IMR-90 (cell line): ENCODE results near the gene SRPK2. TPM values are rescaled to one million over a fixed set of nuclear protein-coding genes. Genes with fewer than 3 reads are reported as not detected.

Source experiments
- ATAC-seq: fragments of 200-7000 bp; cut with Tn5 transposase; 2 replicates; pipeline ENCODE4 v1.9.1; 2020; ENCODE audit warnings: low read depth, mild to moderate bottlenecking, moderate library complexity
- BruUV-seq: library from RNA; stranded (reverse); fragments of 400-500 nt; replicated peaks from 2 replicates; lab custom pipeline; 2021; lab: Mats Ljungman, UMichigan
- CTCF ChIA-PET: fragments of 300-600 bp; formaldehyde crosslinking; extraction: SDS; loops from one replicate; lab custom pipeline; 2021; ENCODE audit warnings: antibody characterized with exemption; lab: Yijun Ruan, JAX
- POLR2A ChIA-PET: fragments of 300-600 bp; sonication (Branson Sonifier 250); formaldehyde crosslinking; loops from one replicate; lab custom pipeline; 2022; ENCODE audit warnings: antibody characterized with exemption; ENCODE audit not compliant: unreplicated experiment; lab: Charles Lee
- DNase-seq: peaks from one replicate; pipeline ENCODE4 v3.0.0; 2013
- H2AFZ ChIP-seq: replicated peaks from 2 replicates; pipeline ENCODE3; 2013; ENCODE audit warnings: low read length, mild to moderate bottlenecking; ENCODE audit not compliant: poor library complexity
- H2AK5ac ChIP-seq: 2 replicates; pipeline ENCODE4 v1.6.1; 2013; ENCODE audit warnings: low read depth, low read length, inconsistent platforms
- H2AK9ac ChIP-seq: replicated peaks from 2 replicates; pipeline ENCODE3; 2013; ENCODE audit warnings: mild to moderate bottlenecking, low read depth, low read length, moderate library complexity; ENCODE audit not compliant: poor library complexity
- H2BK120ac ChIP-seq: 2 replicates; pipeline ENCODE4 v1.6.1; 2013; ENCODE audit warnings: low read depth, low read length, inconsistent platforms
- H2BK15ac ChIP-seq: 3 replicates; pipeline ENCODE4 v1.6.1; 2013; ENCODE audit warnings: low read depth, low read length, inconsistent platforms
- H2BK20ac ChIP-seq: 2 replicates; pipeline ENCODE4 v1.6.1; 2013; ENCODE audit warnings: low read depth, mild to moderate bottlenecking, inconsistent platforms, low read length, moderate library complexity
- H2BK5ac ChIP-seq: 2 replicates; pipeline ENCODE4 v1.6.1; 2013; ENCODE audit warnings: mild to moderate bottlenecking, low read depth, low read length, inconsistent platforms; ENCODE audit not compliant: poor library complexity, severe bottlenecking
- H3K14ac ChIP-seq: replicated peaks from 2 replicates; pipeline ENCODE4 v1.6.1; 2013; ENCODE audit warnings: low read depth, low read length, inconsistent platforms
- H3K18ac ChIP-seq: 2 replicates; pipeline ENCODE4 v1.6.1; 2013; ENCODE audit warnings: low read depth, low read length, control low read depth
- H3K23ac ChIP-seq: 2 replicates; pipeline ENCODE4 v1.6.1; 2013; ENCODE audit warnings: low read depth, low read length, inconsistent platforms
- H3K27ac ChIP-seq: 2 replicates; pipeline ENCODE4 v1.5.1; 2013; ENCODE audit warnings: mild to moderate bottlenecking, control low read depth, low read length; ENCODE audit not compliant: insufficient read depth
- H3K27me3 ChIP-seq: 2 replicates; pipeline ENCODE4 v1.6.1; 2013; ENCODE audit warnings: low read length; ENCODE audit not compliant: control insufficient read depth, insufficient read depth
- H3K36me3 ChIP-seq: 2 replicates; pipeline ENCODE4 v1.6.1; 2013; ENCODE audit warnings: low read length, mixed read lengths; ENCODE audit not compliant: control insufficient read depth, insufficient read depth
- H3K4ac ChIP-seq: 2 replicates; pipeline ENCODE4 v1.6.1; 2013; ENCODE audit warnings: low read depth, low read length, inconsistent platforms
- H3K4me1 ChIP-seq: 2 replicates; pipeline ENCODE4 v1.6.1; 2013; ENCODE audit warnings: low read length, mixed read lengths; ENCODE audit not compliant: control insufficient read depth, insufficient read depth
- H3K4me2 ChIP-seq: 2 replicates; pipeline ENCODE4 v1.6.1; 2013; ENCODE audit warnings: low read depth, mild to moderate bottlenecking, control low read depth, low read length, moderate library complexity
- H3K4me3 ChIP-seq: 2 replicates; pipeline ENCODE4 v1.5.1; 2013; ENCODE audit warnings: low read depth, mild to moderate bottlenecking, control low read depth, low read length, moderate library complexity; ENCODE audit not compliant: insufficient read depth
- H3K56ac ChIP-seq: 2 replicates; pipeline ENCODE4 v1.6.1; 2013; ENCODE audit warnings: low read length, inconsistent platforms; ENCODE audit not compliant: insufficient read depth; ENCODE audit errors: extremely low read depth
- H3K79me1 ChIP-seq, 2 experiments: 2 replicates each; pipeline ENCODE4 v1.6.1; 2013; ENCODE audit warnings: low read length in 2 of 2, inconsistent platforms in 1 of 2, low read depth in 1 of 2
- H3K9ac ChIP-seq: 2 replicates; pipeline ENCODE4 v1.6.1; 2013; ENCODE audit warnings: low read depth, low read length, control low read depth
- H3K9me1 ChIP-seq: 2 replicates; pipeline ENCODE4 v1.6.1; 2013; ENCODE audit warnings: low read length, inconsistent platforms; ENCODE audit not compliant: insufficient read depth
- H3K9me3 ChIP-seq: 2 replicates; pipeline ENCODE4 v1.6.1; 2013; ENCODE audit warnings: low read length; ENCODE audit not compliant: control insufficient read depth, insufficient read depth
- H4K20me1 ChIP-seq: 2 replicates; pipeline ENCODE4 v1.6.1; 2013; ENCODE audit warnings: low read length, inconsistent platforms; ENCODE audit not compliant: insufficient read depth
- H4K5ac ChIP-seq: 2 replicates; pipeline ENCODE4 v1.6.1; 2013; ENCODE audit warnings: mild to moderate bottlenecking, low read depth, low read length, control low read depth
- H4K8ac ChIP-seq, 2 experiments: 2 replicates each; pipeline ENCODE4 v1.6.1; 2013; ENCODE audit warnings: low read depth in 2 of 2, low read length in 2 of 2, control low read depth in 1 of 2, inconsistent platforms in 1 of 2
- H4K91ac ChIP-seq: 2 replicates; pipeline ENCODE4 v1.6.1; 2013; ENCODE audit warnings: low read depth, low read length, inconsistent platforms; ENCODE audit not compliant: insufficient read depth
- BHLHE40 ChIP-seq: fragments of 150-350 bp; IDR thresholded peaks from 2 replicates; pipeline ENCODE4 v1.6.1; 2016; ENCODE audit warnings: mild to moderate bottlenecking, low read depth, low read length
- CEBPB ChIP-seq: IDR thresholded peaks from 2 replicates; pipeline ENCODE4 v1.6.1; 2012; ENCODE audit warnings: low read depth, low read length, improper control_type of control experiment
- CHD1 ChIP-seq: IDR thresholded peaks from 2 replicates; pipeline ENCODE4 v1.6.1; 2012; ENCODE audit warnings: low read depth, low read length, improper control_type of control experiment
- CTCF ChIP-seq: conservative IDR thresholded peaks from 2 replicates; pipeline ENCODE4 v1.5.1; 2012; ENCODE audit warnings: mild to moderate bottlenecking, low read depth, low read length, improper control_type of control experiment
- MAFK ChIP-seq: IDR thresholded peaks from 2 replicates; pipeline ENCODE4 v1.6.1; 2012; ENCODE audit warnings: low read depth, low read length, improper control_type of control experiment
- MAZ ChIP-seq: IDR thresholded peaks from 2 replicates; pipeline ENCODE4 v1.6.1; 2012; ENCODE audit warnings: low read depth, mild to moderate bottlenecking, low read length, improper control_type of control experiment, moderate library complexity, borderline replicate concordance
- MXI1 ChIP-seq: IDR thresholded peaks from 2 replicates; pipeline ENCODE4 v1.6.1; 2012; ENCODE audit warnings: low read depth, mild to moderate bottlenecking, low read length, moderate library complexity, borderline replicate concordance
- NFE2L2 ChIP-seq: fragments of 150-350 bp; IDR thresholded peaks from 2 replicates; pipeline ENCODE4 v1.6.1; 2016; ENCODE audit warnings: low read depth, mild to moderate bottlenecking, low read length
- POLR2A ChIP-seq: IDR thresholded peaks from 2 replicates; pipeline ENCODE4 v1.6.1; 2012; ENCODE audit warnings: mild to moderate bottlenecking, low read depth, low read length
- RAD21 ChIP-seq: IDR thresholded peaks from 2 replicates; pipeline ENCODE4 v1.6.1; 2012; ENCODE audit warnings: low read length, improper control_type of control experiment
- RCOR1 ChIP-seq: IDR thresholded peaks from 2 replicates; pipeline ENCODE4 v1.6.1; 2012; ENCODE audit warnings: mild to moderate bottlenecking, low read length, improper control_type of control experiment; ENCODE audit not compliant: insufficient replicate concordance
- RFX5 ChIP-seq: IDR thresholded peaks from 2 replicates; pipeline ENCODE4 v1.8.0; 2012; ENCODE audit warnings: low read depth, mild to moderate bottlenecking, low read length, moderate library complexity
- SMC3 ChIP-seq: fragments of 150-350 bp; IDR thresholded peaks from 2 replicates; pipeline ENCODE4 v1.6.1; 2016; ENCODE audit warnings: low read depth, mild to moderate bottlenecking, antibody characterized with exemption, low read length, moderate library complexity
- USF2 ChIP-seq: fragments of 150-350 bp; IDR thresholded peaks from 2 replicates; pipeline ENCODE4 v1.6.1; 2017; ENCODE audit warnings: mild to moderate bottlenecking, antibody characterized with exemption, low read length, low read depth
- dilution Hi-C: fragments of 300-500 bp; cut with HindIII; formaldehyde crosslinking; loops from one replicate; pipeline ENCODE4 v1.14.3; 2018; ENCODE audit warnings: low sequenced_read_pairs; ENCODE audit not compliant: unreplicated experiment
- in situ Hi-C: fragments of 300-500 bp; cut with MboI; formaldehyde crosslinking; loops from 3 replicates; pipeline ENCODE4 v1.14.3; 2019; ENCODE audit warnings: low sequenced_read_pairs, inconsistent platforms, mixed read lengths
- intact Hi-C: fragments of 100-400 bp; cut with micrococcal nuclease; formaldehyde crosslinking; loops from 2 replicates; pipeline ENCODE4 v1.10.0; 2022
- polyA plus RNA-seq, 3 experiments: library from polyadenylated mRNA; depleted of rRNA; stranded (reverse); fragments of >200 nt; gene quantifications; 2 replicates each; pipeline ENCODE4 v1.2.3, GENCODE V29; 2012; ENCODE audit warnings: low replicate concordance in 1 of 3
- total RNA-seq: library from RNA; depleted of rRNA; stranded (reverse); fragments of >200 nt; gene quantifications from 2 replicates; pipeline ENCODE4 v1.2.3, GENCODE V29; 2012

Gene SRPK2
- total and polyA plus RNA-seq, 2 of the 4 experiments (the other 2 are of a cell fraction) = 13.2 to 33.0 TPM

GRCh38 chr7:105139381-105139780, 249.3 kb downstream of the SRPK2 start:
- Histone ChIP-seq H3K4me2 (no peak overlapping the region), H2AK9ac (no peak overlapping the region), H3K4ac (no peak overlapping the region), H3K4me1 (peaks cover 6% of the 10 kb centered on the region), H4K8ac (no peak overlapping the region), H3K23ac (no peak overlapping the region), H3K36me3 (peaks cover 18% of the 10 kb centered on the region), H3K27me3 (no peaks in the 10 kb centered on the region), H3K9me3 (no peaks in the 10 kb centered on the region), H3K79me1 (peaks cover 17 to 61% of the 10 kb centered on the region in 2 experiments), H3K9ac (no peak overlapping the region), H3K56ac (no peak overlapping the region), H3K9me1 (peaks cover 12% of the 10 kb centered on the region), H4K20me1 (peaks cover 18% of the 10 kb centered on the region; the same call in 1 of the 2 replicates), H2BK15ac (no peak overlapping the region), H4K91ac (no peak overlapping the region), H3K18ac (no peak overlapping the region), H2AFZ (no peak overlapping the region), H3K14ac (no peak overlapping the region), H2BK5ac (no peak overlapping the region), H3K27ac (no peak overlapping the region), H2AK5ac (no peak overlapping the region), H2BK120ac (no peak overlapping the region), H3K4me3 (no peak overlapping the region), H4K5ac (no peak overlapping the region), H2BK20ac (no peak overlapping the region)
- intact Hi-C loops = no loop called here
- TF ChIP-seq RCOR1 (no peak), POLR2A (no peak), RFX5 (no peak), MAFK (no peak), MXI1 (no peak), RAD21 (no peak), MAZ (no peak), CEBPB (no peak), BHLHE40 (no peak), CHD1 (no peak), NFE2L2 (no peak), CTCF (no peak), USF2 (no peak), SMC3 (no peak)
- BruUV-seq = no TSS peak
- no peak for DNase-seq
- dilution Hi-C loops = no loop called here
- CTCF ChIA-PET = no interaction called here
- in situ Hi-C loops = loop anchor here (25.0 kb wide), 1 partner anchor 198 kb away; no protein-coding TSS in a partner anchor
- no peak for ATAC-seq
- POLR2A ChIA-PET = no interaction called here
